Activated T-cell treated with anti-CD3 and anti-CD28 coated beads, Interleukin-2, amount 50 U/mL, for 72 hours (primary cell): ENCODE measurements around the gene UNC93B1. TPM values are rescaled to one million over a fixed set of nuclear protein-coding genes. Genes with fewer than 3 reads are reported as not detected.
A peak's percentile ranks its signal among the peaks of the same experiment; 100 is the strongest.
"Not testable (repeated sequence)": the region's sequence is repeated elsewhere in the genome, so short reads cannot be mapped to it uniquely, and the experiment has no call there.

Source experiments
- ATAC-seq, 2 donors: fragments of 150-1000 bp; cut with Tn5 transposase; replicated peaks in 1 of 2; 2 replicates each; pipeline ENCODE4 v1.10.0; 2021; ENCODE audit warnings: moderate library complexity in 2 of 2, mild to moderate bottlenecking in 1 of 2
- DNase-seq, 2 donors: peaks; one replicate each; pipeline ENCODE4 v3.0.0; 2021 to 2022; ENCODE audit warnings: mixed read lengths in 1 of 2
- H3K27ac Mint-ChIP-seq: one replicate; pipeline ENCODE4 v1.8.0; 2022; ENCODE audit warnings: mild to moderate bottlenecking, moderate library complexity, mixed read lengths
- H3K27me3 Mint-ChIP-seq: one replicate; pipeline ENCODE4 v1.8.0; 2022; ENCODE audit warnings: low read depth, mixed read lengths
- H3K36me3 Mint-ChIP-seq, 2 donors: one replicate each; pipeline ENCODE4 v1.8.0; 2022; ENCODE audit warnings: mixed read lengths in 2 of 2, mild to moderate bottlenecking in 1 of 2; ENCODE audit not compliant: insufficient read depth in 2 of 2
- H3K4me1 Mint-ChIP-seq: one replicate; pipeline ENCODE4 v1.8.0; 2022; ENCODE audit warnings: low read depth, mixed read lengths
- H3K4me3 Mint-ChIP-seq, 2 donors: one replicate each; pipeline ENCODE4 v1.8.0; 2022; ENCODE audit warnings: mild to moderate bottlenecking in 2 of 2, mixed read lengths in 2 of 2, moderate library complexity in 2 of 2
- H3K9me3 Mint-ChIP-seq, 2 donors: one replicate each; pipeline ENCODE4 v1.8.0; 2022; ENCODE audit warnings: mixed read lengths in 2 of 2
- total RNA-seq, 2 donors: library from RNA; stranded (reverse); gene quantifications; one replicate each; pipeline ENCODE4 v1.2.3, GENCODE V29; 2022

The UNC93B1 gene
- total RNA-seq, 2 donors from 2014 or later = 8.0 to 16.7 TPM

DNA sequence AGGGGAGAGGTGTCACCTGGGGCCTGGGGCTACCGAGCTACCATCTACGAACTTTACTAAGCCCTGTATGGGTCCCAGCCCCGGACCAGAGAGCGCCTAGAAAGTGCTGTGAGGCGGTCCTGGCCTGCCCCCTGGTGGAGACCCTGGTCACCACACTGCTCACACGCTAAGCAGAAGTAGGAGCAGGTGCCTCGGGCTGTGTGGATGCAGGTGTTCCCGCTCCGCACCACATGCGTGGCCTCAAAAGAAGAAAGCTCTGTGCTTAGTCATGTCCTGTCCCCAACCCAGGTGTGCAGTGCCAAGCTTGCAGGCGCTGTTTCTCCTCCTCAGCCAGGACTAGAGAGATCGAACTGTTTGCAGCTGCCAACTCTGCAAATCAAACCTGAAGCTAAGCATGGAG, 10.1 kb downstream of the UNC93B1 start:
- DNase-seq (peak; percentile 47 to 51), ATAC-seq (peak; percentile 34 to 52)
- not testable (repeated sequence) for H3K27me3 Mint-ChIP-seq, H3K9me3 Mint-ChIP-seq, H3K4me3 Mint-ChIP-seq, H3K27ac Mint-ChIP-seq, H3K36me3 Mint-ChIP-seq
- peaks cover 24% of the 10 kb centered on the region for H3K4me1 Mint-ChIP-seq

DNA sequence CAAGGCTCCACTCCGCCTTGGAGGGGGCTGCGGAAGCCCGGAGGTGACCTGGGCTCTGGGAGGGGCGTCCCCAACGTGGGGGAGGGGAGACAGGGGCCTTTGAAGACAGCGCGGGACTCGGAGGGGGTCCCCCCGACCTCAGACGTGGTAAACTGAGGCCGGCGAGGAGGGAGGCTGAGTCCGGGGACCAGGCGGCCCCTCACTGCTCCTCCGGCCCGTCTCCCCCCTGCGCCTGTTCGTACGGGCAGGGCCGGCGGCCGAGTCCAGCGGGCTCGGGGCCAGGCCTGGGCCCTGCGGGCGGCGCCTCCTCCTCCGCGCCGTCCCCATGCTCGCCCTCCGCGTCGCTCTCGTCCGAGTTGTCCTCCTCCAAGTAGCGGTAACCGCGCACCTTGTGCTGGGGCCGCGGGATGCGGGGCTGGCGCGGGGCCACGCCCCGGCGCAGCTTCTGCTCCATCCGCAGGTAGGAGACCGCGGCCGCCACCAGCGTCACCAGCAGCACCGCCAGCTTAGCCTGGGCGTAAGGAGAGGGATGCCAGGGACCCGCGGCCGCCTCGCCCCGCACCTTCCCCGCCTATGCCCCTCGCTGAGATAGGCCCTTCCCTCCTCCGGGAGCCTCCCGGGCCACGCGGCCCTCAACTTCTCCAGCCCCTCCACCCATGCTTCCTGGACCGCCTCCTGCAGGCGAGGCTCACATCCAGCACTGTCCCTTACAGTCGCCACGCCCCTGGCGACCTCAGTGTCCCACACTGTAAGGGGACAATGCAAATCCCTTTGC, 12.4 kb downstream of the UNC93B1 start:
- not testable (repeated sequence) for H3K36me3 Mint-ChIP-seq, H3K27me3 Mint-ChIP-seq, DNase-seq, ATAC-seq, H3K9me3 Mint-ChIP-seq, H3K4me1 Mint-ChIP-seq, H3K27ac Mint-ChIP-seq
- peak overlapping the region in 1 of 2 donors; percentile 48 for H3K4me3 Mint-ChIP-seq

GRCh38 chr11:67990546-67991346, 13.2 kb downstream of the UNC93B1 start:
- not testable (repeated sequence) for H3K27ac Mint-ChIP-seq, H3K36me3 Mint-ChIP-seq, DNase-seq, H3K9me3 Mint-ChIP-seq, H3K27me3 Mint-ChIP-seq, H3K4me1 Mint-ChIP-seq, ATAC-seq
- H3K4me3 Mint-ChIP-seq = peak overlapping the region in 1 of 2 donors; percentile 56

- not testable (repeated sequence) for H3K36me3 Mint-ChIP-seq, ATAC-seq, H3K4me1 Mint-ChIP-seq, H3K4me3 Mint-ChIP-seq, H3K27ac Mint-ChIP-seq, H3K27me3 Mint-ChIP-seq, DNase-seq, H3K9me3 Mint-ChIP-seq
These were observed 18.6 kb downstream of the UNC93B1 start for GRCh38 chr11:67985302-67985701.

- H3K27me3 Mint-ChIP-seq = peaks cover 6% of the 10 kb centered on the region
These were observed 19.9 kb downstream of the UNC93B1 start for GRCh38 chr11:67983951-67984350.

GRCh38 chr11:67982255-67982857, 21.5 kb downstream of the UNC93B1 start:
- DNase-seq, H3K27me3 Mint-ChIP-seq: not testable (repeated sequence)

More at GRCh38 chr11:67983951-67984350, 19.9 kb downstream of the UNC93B1 start:
- H3K4me3 Mint-ChIP-seq = no peak overlapping the region
- ATAC-seq (no peak), DNase-seq (no peak)
- H3K27ac Mint-ChIP-seq = no peak overlapping the region
- no peaks in the 10 kb centered on the region for H3K9me3 Mint-ChIP-seq
- no peaks in the 10 kb centered on the region for H3K4me1 Mint-ChIP-seq
- no peaks in the 10 kb centered on the region for H3K36me3 Mint-ChIP-seq

DNA sequence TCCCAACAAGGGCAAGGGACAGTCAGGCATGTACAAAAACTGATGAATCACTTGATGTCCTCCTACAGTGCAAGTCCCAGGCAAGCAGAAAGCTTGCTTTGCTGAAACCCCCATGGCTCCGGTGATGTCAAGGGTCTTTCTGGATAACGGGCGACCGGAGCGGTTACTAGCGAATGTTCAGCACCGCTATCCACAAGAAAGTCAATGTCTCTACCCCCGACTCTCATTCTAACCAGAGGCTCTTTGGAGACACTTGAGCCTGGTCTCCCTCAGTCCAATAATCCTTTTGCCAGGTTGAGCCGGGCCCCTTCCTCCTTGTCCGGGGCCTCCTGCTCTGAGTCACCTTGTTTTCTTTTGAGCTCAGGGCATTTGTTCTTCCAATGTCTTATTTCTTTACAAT, 22.7 kb downstream of the UNC93B1 start:
- H3K27ac Mint-ChIP-seq, DNase-seq: not testable (repeated sequence)

More at GRCh38 chr11:67982255-67982857, 21.5 kb downstream of the UNC93B1 start:
- H3K27ac Mint-ChIP-seq, H3K9me3 Mint-ChIP-seq, H3K36me3 Mint-ChIP-seq, H3K4me1 Mint-ChIP-seq, ATAC-seq, H3K4me3 Mint-ChIP-seq: not testable (repeated sequence)

GRCh38 chr11:67978766-67979418, 25.0 kb downstream of the UNC93B1 start:
- not testable (repeated sequence) for H3K4me3 Mint-ChIP-seq, H3K27ac Mint-ChIP-seq, H3K36me3 Mint-ChIP-seq, H3K9me3 Mint-ChIP-seq, DNase-seq, H3K4me1 Mint-ChIP-seq, ATAC-seq
- H3K27me3 Mint-ChIP-seq = peaks cover 14% of the 10 kb centered on the region

More for the DNA sequence above, 22.7 kb downstream of the UNC93B1 start:
- H3K4me3 Mint-ChIP-seq, H3K9me3 Mint-ChIP-seq, H3K4me1 Mint-ChIP-seq, H3K27me3 Mint-ChIP-seq, H3K36me3 Mint-ChIP-seq, ATAC-seq: not testable (repeated sequence)

DNA sequence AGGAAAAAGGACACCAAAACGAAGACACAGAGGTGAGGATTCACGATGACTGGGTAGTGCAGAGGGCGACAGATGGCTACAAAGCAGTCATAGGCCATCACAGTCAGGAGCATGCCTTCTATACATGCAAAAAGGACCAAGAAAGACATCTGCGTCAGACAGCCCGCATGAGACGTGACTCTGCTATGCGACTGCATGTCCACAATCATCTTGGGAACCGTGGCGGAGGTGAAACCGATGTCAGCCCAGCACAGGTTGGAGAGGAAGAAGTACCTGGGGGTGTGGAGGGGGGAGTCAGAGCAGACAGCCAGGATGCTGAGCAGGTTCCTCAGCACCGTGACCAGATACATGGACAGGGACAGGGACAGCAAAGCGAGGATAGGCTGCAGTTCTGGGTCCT, 29.2 kb downstream of the UNC93B1 start:
- DNase-seq, H3K9me3 Mint-ChIP-seq, H3K4me1 Mint-ChIP-seq, ATAC-seq, H3K4me3 Mint-ChIP-seq, H3K36me3 Mint-ChIP-seq, H3K27ac Mint-ChIP-seq: not testable (repeated sequence)
- H3K27me3 Mint-ChIP-seq = peaks cover 17% of the 10 kb centered on the region

DNA sequence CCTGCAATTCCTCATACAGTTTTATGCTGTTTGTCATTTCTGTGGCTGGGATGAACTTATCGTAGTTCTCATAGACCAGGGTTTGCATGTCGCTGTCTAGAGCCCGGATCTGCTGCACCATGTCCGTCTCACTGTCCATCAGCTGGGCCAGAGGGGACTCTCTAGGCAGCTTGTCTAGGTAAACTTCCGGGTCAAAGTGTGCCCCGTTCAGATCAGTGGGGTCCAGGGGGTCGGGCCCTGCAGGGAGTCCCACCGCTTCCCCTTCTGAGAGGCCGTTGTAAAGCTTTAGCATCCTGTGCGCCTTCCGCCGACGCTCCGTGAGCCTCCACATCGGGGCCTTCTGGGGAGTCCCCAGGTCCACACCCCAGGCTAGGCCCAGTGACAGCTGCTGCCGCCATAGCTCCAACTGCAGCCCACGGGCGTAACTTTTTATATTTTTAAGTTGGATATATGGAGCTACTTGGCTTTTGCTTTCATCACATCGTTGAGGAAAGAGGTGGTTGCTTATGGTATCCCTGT, 38.0 kb downstream of the UNC93B1 start:
- not testable (repeated sequence) for H3K27ac Mint-ChIP-seq, H3K4me1 Mint-ChIP-seq, DNase-seq, ATAC-seq, H3K36me3 Mint-ChIP-seq, H3K4me3 Mint-ChIP-seq, H3K9me3 Mint-ChIP-seq
- H3K27me3 Mint-ChIP-seq = peaks cover 12% of the 10 kb centered on the region

GRCh38 chr11:67964746-67965145, 39.2 kb downstream of the UNC93B1 start:
- H3K27ac Mint-ChIP-seq, ATAC-seq, H3K9me3 Mint-ChIP-seq, H3K36me3 Mint-ChIP-seq, H3K4me3 Mint-ChIP-seq, H3K4me1 Mint-ChIP-seq, DNase-seq: not testable (repeated sequence)
- peaks cover 20% of the 10 kb centered on the region for H3K27me3 Mint-ChIP-seq

DNA sequence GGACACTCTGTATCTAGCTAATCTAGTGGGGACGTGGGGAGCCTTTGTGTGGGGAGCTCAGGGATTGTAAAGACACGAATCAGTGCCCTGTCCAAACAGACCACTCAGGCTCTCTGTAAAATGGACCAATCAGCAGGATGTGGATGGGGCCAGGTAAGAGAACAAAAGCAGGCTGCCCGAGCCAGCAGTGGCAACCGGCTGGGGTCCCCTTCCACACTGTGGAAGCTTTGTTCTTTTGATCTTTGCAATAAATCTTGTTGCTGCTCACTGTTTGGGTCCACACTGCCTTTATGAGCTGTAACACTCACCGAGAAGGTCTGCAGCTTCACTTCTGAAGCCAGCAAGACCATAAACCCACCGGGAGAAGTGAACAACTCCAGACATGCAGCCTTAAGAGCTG, 40.0 kb downstream of the UNC93B1 start:
- H3K27me3 Mint-ChIP-seq = peaks cover 25% of the 10 kb centered on the region
- not testable (repeated sequence) for ATAC-seq, H3K9me3 Mint-ChIP-seq, DNase-seq, H3K27ac Mint-ChIP-seq, H3K4me1 Mint-ChIP-seq, H3K4me3 Mint-ChIP-seq, H3K36me3 Mint-ChIP-seq
